Hepatocyte (in vitro differentiated cells): ENCODE data around the gene BHLHE23. TPM values are rescaled to one million over a fixed set of nuclear protein-coding genes. Genes with fewer than 3 reads are reported as not detected.

ENCODE experiments used
- DNase-seq: peaks from one replicate; pipeline ENCODE4 v3.0.0-alpha.2; 2016; ENCODE audit warnings: low spot score
- H2AFZ ChIP-seq: fragments of 200-600 bp; sonication (generic); 2 replicates; pipeline ENCODE4 v1.6.0; 2016; ENCODE audit warnings: antibody characterized with exemption, mild to moderate bottlenecking
- H3K27ac ChIP-seq: fragments of 200-600 bp; sonication (generic); 2 replicates; pipeline ENCODE4 v1.5.1; 2016; ENCODE audit warnings: mild to moderate bottlenecking
- H3K27me3 ChIP-seq: fragments of 200-600 bp; sonication (generic); 2 replicates; pipeline ENCODE4 v1.6.1; 2016
- H3K36me3 ChIP-seq: fragments of 200-600 bp; sonication (generic); replicated peaks from 2 replicates; pipeline ENCODE4 v1.5.1; 2016; ENCODE audit warnings: low read depth; ENCODE audit not compliant: insufficient read depth
- H3K4me1 ChIP-seq: fragments of 200-600 bp; sonication (generic); 2 replicates; pipeline ENCODE4 v1.5.1; 2016; ENCODE audit warnings: mild to moderate bottlenecking, moderate library complexity; ENCODE audit not compliant: insufficient read depth
- H3K4me2 ChIP-seq: fragments of 200-600 bp; sonication (generic); 2 replicates; pipeline ENCODE4 v1.6.0; 2016
- H3K4me3 ChIP-seq: fragments of 200-600 bp; sonication (generic); 2 replicates; pipeline ENCODE4 v1.5.1; 2016; ENCODE audit warnings: mild to moderate bottlenecking
- H3K79me2 ChIP-seq: fragments of 200-600 bp; sonication (generic); 2 replicates; pipeline ENCODE4 v1.6.0; 2017; ENCODE audit warnings: mild to moderate bottlenecking
- H3K9me2 ChIP-seq: fragments of 200-600 bp; sonication (generic); replicated peaks from 2 replicates; pipeline ENCODE4 v1.6.0; 2017; ENCODE audit warnings: mild to moderate bottlenecking; ENCODE audit not compliant: insufficient read depth
- H3K9me3 ChIP-seq: fragments of 200-600 bp; sonication (generic); 2 replicates; pipeline ENCODE4 v1.5.1; 2016; ENCODE audit warnings: low read depth, mild to moderate bottlenecking
- H4K20me1 ChIP-seq: fragments of 200-600 bp; sonication (generic); 2 replicates; pipeline ENCODE4 v1.6.0; 2016; ENCODE audit warnings: mild to moderate bottlenecking; ENCODE audit not compliant: insufficient read depth, poor library complexity, severe bottlenecking
- CTCF ChIP-seq: fragments of 200-600 bp; sonication (generic); IDR thresholded peaks from 2 replicates; pipeline ENCODE4 v1.5.1; 2016; ENCODE audit warnings: antibody characterized with exemption, mild to moderate bottlenecking; ENCODE audit not compliant: poor library complexity
- EZH2 ChIP-seq: fragments of 200-600 bp; sonication (generic); IDR thresholded peaks from 2 replicates; pipeline ENCODE4 v1.6.1; 2016; ENCODE audit warnings: antibody characterized with exemption, mild to moderate bottlenecking, borderline replicate concordance
- EZH2phosphoT487 ChIP-seq: fragments of 200-600 bp; sonication (generic); IDR thresholded peaks from one replicate; pipeline ENCODE4 v1.6.1; 2018; ENCODE audit warnings: antibody characterized with exemption, mild to moderate bottlenecking, low read depth, moderate library complexity; ENCODE audit not compliant: unreplicated experiment, severe bottlenecking
- WGBS: methylation state at CpG from one replicate; pipeline ENCODE4 v1.1.6; 2016; ENCODE audit warnings: low lambda C conversion rate; ENCODE audit errors: missing lambda C conversion rate; 5-methylcytosine and 5-hydroxymethylcytosine counted together
- polyA plus RNA-seq: library from polyadenylated mRNA; unstranded; fragments of >200 nt; fragmentation: Nextera tagmentation; extraction: Ambion mirVana; gene quantifications from 2 replicates; pipeline ENCODE4 v1.2.1, GENCODE V29; 2016
- total RNA-seq: library from RNA; depleted of rRNA; stranded (reverse); fragments of >200 nt; gene quantifications from 2 replicates; pipeline ENCODE4 v1.2.3, GENCODE V29; 2014

The BHLHE23 gene
- total and polyA plus RNA-seq, 2 experiments from 2014 or later = not detected

GRCh38 chr20:63033794-63034709 lies 27.3 kb upstream of the BHLHE23 start:
- WGBS = 84% methylated on average over 30 of the region's 33 CpGs
- no peak overlapping the region for H3K4me2 ChIP-seq

GRCh38 chr20:63032861-63033793 lies 26.4 kb upstream of the BHLHE23 start:
- H3K36me3 ChIP-seq = no peaks in the 10 kb centered on the region
- H3K9me2 ChIP-seq = no peaks in the 10 kb centered on the region
- WGBS = 17% methylated on average over 33 of the region's 34 CpGs
- H3K27ac ChIP-seq = no peak overlapping the region
- peaks cover 59% of the 10 kb centered on the region for H3K27me3 ChIP-seq
- H3K4me2 ChIP-seq = peak overlapping the region; percentile 62
- TF ChIP-seq EZH2 = no peak
- TF ChIP-seq EZH2phosphoT487 = no peak
- no peak for TF ChIP-seq CTCF
- H3K9me3 ChIP-seq = no peaks in the 10 kb centered on the region
- H3K79me2 ChIP-seq = no peaks in the 10 kb centered on the region
- no peak overlapping the region for H2AFZ ChIP-seq
- no peaks in the 10 kb centered on the region for H3K4me1 ChIP-seq
- H4K20me1 ChIP-seq = no peaks in the 10 kb centered on the region
- DNase-seq = no peak
- H3K4me3 ChIP-seq = no peak overlapping the region

More at GRCh38 chr20:63033794-63034709, 27.3 kb upstream of the BHLHE23 start:
- no peaks in the 10 kb centered on the region for H3K79me2 ChIP-seq
- H2AFZ ChIP-seq = no peak overlapping the region
- no peaks in the 10 kb centered on the region for H3K36me3 ChIP-seq
- TF ChIP-seq EZH2 (no peak), EZH2phosphoT487 (no peak), CTCF (no peak)
- no peaks in the 10 kb centered on the region for H3K9me3 ChIP-seq
- no peak overlapping the region for H3K4me3 ChIP-seq
- peaks cover 58% of the 10 kb centered on the region for H3K27me3 ChIP-seq
- no peaks in the 10 kb centered on the region for H3K9me2 ChIP-seq
- no peaks in the 10 kb centered on the region for H3K4me1 ChIP-seq
- DNase-seq = no peak
- H4K20me1 ChIP-seq = no peaks in the 10 kb centered on the region
- no peak overlapping the region for H3K27ac ChIP-seq

GRCh38 chr20:63032026-63032800 lies 25.4 kb upstream of the BHLHE23 start:
- Histone ChIP-seq H3K27me3 (peaks cover 55% of the 10 kb centered on the region), H3K4me2 (no peak overlapping the region)
- 76% methylated on average over 20 of the region's 22 CpGs for WGBS

More at GRCh38 chr20:63032026-63032800, 25.4 kb upstream of the BHLHE23 start:
- no peak for DNase-seq
- Histone ChIP-seq H3K9me3 (no peaks in the 10 kb centered on the region), H4K20me1 (no peaks in the 10 kb centered on the region), H3K4me1 (no peaks in the 10 kb centered on the region), H2AFZ (no peak overlapping the region), H3K9me2 (no peaks in the 10 kb centered on the region), H3K79me2 (no peaks in the 10 kb centered on the region), H3K36me3 (no peaks in the 10 kb centered on the region), H3K27ac (no peak overlapping the region), H3K4me3 (no peak overlapping the region)
- no peak for TF ChIP-seq EZH2phosphoT487
- no peak for TF ChIP-seq CTCF
- TF ChIP-seq EZH2 = no peak
